Central memory CD4-positive, alpha-beta T cell (primary cell): ENCODE measurements around the gene CCNT2.
"Not testable (repeated sequence)": the region's sequence is repeated elsewhere in the genome, so short reads cannot be mapped to it uniquely, and the experiment has no call there.

ENCODE experiments used
- DNase-seq: peaks from one replicate; pipeline ENCODE4 v3.0.0; 2022

The CCNT2 gene

GRCh38 chr2:134976074-134976702 lies 57.6 kb downstream of the CCNT2 start:
- no peak for DNase-seq

GRCh38 chr2:134977104-134977503 lies 58.5 kb downstream of the CCNT2 start:
- DNase-seq = not testable (repeated sequence)

- DNase-seq = no peak
Observed at GRCh38 chr2:134979221-134979620, 60.6 kb downstream of the CCNT2 start.

- no peak for DNase-seq
Observed at GRCh38 chr2:134980639-134981038, 62.0 kb downstream of the CCNT2 start.

GRCh38 chr2:134982603-134983002 lies 64.0 kb downstream of the CCNT2 start:
- DNase-seq = no peak

- no peak for DNase-seq
Observed at GRCh38 chr2:134985061-134985460, 66.4 kb downstream of the CCNT2 start.

- peak; percentile 14 for DNase-seq
Observed at GRCh38 chr2:134988994-134989605, 70.5 kb downstream of the CCNT2 start.

GRCh38 chr2:134999521-134999920 lies 80.9 kb downstream of the CCNT2 start:
- DNase-seq = no peak

- no peak for DNase-seq
Observed at GRCh38 chr2:135002836-135003235, 84.2 kb downstream of the CCNT2 start.

- peak; percentile 50 for DNase-seq
Observed at GRCh38 chr2:135004005-135004746, 85.6 kb downstream of the CCNT2 start.

- no peak for DNase-seq
Observed at GRCh38 chr2:135005753-135006152, 87.1 kb downstream of the CCNT2 start.
